ENCODE results near the gene GRIK4. TPM values are rescaled to one million over a fixed set of nuclear protein-coding genes. Genes with fewer than 3 reads are reported as not detected.

GRIK4 gene
- total and polyA plus RNA-seq, 2 of the 4 experiments (the other 2 are of a cell fraction), result 0.18 to 0.38 TPM

- ChIA-PET CTCF (no interaction called here), POLR2A (ENCODE audit: unreplicated experiment) (no interaction called here)
- no peak overlapping the region for H3K18ac ChIP-seq (ENCODE audit: low read depth, low read length)
- TF ChIP-seq, protein P1, sequence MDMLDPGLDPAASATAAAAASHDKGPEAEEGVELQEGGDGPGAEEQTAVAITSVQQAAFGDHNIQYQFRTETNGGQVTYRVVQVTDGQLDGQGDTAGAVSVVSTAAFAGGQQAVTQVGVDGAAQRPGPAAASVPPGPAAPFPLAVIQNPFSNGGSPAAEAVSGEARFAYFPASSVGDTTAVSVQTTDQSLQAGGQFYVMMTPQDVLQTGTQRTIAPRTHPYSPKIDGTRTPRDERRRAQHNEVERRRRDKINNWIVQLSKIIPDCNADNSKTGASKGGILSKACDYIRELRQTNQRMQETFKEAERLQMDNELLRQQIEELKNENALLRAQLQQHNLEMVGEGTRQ (IDR thresholded peaks at IDR 0.05; ENCODE audit: low read depth, low read length), result no peak
- no peak for TF ChIP-seq BHLHE40 (IDR thresholded peaks at IDR 0.05; ENCODE audit: low read depth, low read length)
- TF ChIP-seq, protein P2, sequence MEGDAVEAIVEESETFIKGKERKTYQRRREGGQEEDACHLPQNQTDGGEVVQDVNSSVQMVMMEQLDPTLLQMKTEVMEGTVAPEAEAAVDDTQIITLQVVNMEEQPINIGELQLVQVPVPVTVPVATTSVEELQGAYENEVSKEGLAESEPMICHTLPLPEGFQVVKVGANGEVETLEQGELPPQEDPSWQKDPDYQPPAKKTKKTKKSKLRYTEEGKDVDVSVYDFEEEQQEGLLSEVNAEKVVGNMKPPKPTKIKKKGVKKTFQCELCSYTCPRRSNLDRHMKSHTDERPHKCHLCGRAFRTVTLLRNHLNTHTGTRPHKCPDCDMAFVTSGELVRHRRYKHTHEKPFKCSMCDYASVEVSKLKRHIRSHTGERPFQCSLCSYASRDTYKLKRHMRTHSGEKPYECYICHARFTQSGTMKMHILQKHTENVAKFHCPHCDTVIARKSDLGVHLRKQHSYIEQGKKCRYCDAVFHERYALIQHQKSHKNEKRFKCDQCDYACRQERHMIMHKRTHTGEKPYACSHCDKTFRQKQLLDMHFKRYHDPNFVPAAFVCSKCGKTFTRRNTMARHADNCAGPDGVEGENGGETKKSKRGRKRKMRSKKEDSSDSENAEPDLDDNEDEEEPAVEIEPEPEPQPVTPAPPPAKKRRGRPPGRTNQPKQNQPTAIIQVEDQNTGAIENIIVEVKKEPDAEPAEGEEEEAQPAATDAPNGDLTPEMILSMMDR (conservative IDR thresholded peaks at IDR 0.05; ENCODE audit: low read depth, low read length), result no peak
- no peak for TF ChIP-seq CHD1 (IDR thresholded peaks at IDR 0.05; ENCODE audit: low read depth, low read length)
- no peak for TF ChIP-seq MAZ (IDR thresholded peaks at IDR 0.05; ENCODE audit: borderline replicate concordance, low read depth, low read length)
- TF ChIP-seq CEBPB (IDR thresholded peaks at IDR 0.05; ENCODE audit: low read depth, low read length), result no peak
- TF ChIP-seq POLR2A (IDR thresholded peaks at IDR 0.05; ENCODE audit: low read depth, low read length), result no peak
- TF ChIP-seq RCOR1 (IDR thresholded peaks at IDR 0.05; ENCODE audit: insufficient replicate concordance, low read length), result no peak
- no peak for TF ChIP-seq SMC3 (IDR thresholded peaks at IDR 0.05; ENCODE audit: low read depth, low read length)
- no peak for TF ChIP-seq MXI1 (IDR thresholded peaks at IDR 0.05; ENCODE audit: borderline replicate concordance, low read depth, low read length)
- TF ChIP-seq FOS (IDR thresholded peaks at IDR 0.05; ENCODE audit: low read depth, low read length), result no peak
- TF ChIP-seq NFE2L2 (IDR thresholded peaks at IDR 0.05; ENCODE audit: low read depth, low read length), result no peak
- no peak for TF ChIP-seq RFX5 (IDR thresholded peaks at IDR 0.05; ENCODE audit: low read depth, low read length)
- H3K4me3 ChIP-seq (ENCODE audit: insufficient read depth, low read depth, low read length), result no peak overlapping the region
- no peak overlapping the region for H2AK5ac ChIP-seq (ENCODE audit: low read depth, low read length)
- H3K9me3 ChIP-seq (ENCODE audit: control insufficient read depth, insufficient read depth, low read length), result peaks cover 6% of the 10 kb centered on the region
- 57% methylated on average over 1 of the region's 4 CpGs; no CpG with 5 or more reads in 1 of the 2 experiments for WGBS, 2 experiments (ENCODE audit: extremely low coverage in 2 of 2, insufficient read length in 1 of 2)
- H3K27ac ChIP-seq (ENCODE audit: insufficient read depth, low read length), result no peak overlapping the region
- H2AK9ac ChIP-seq (replicated peaks; ENCODE audit: low read depth, low read length, poor library complexity), result no peak overlapping the region
- peaks cover 11% of the 10 kb centered on the region; the same call in 1 of the 2 replicates for H3K4me1 ChIP-seq (ENCODE audit: control insufficient read depth, insufficient read depth, low read length)
- H3K36me3 ChIP-seq (ENCODE audit: control insufficient read depth, insufficient read depth, low read length), result no peaks in the 10 kb centered on the region
- in situ Hi-C loops (cut with MboI; ENCODE audit: low sequenced_read_pairs) (no loop called here), intact Hi-C loops (cut with micrococcal nuclease) (no loop called here), dilution Hi-C loops (cut with HindIII; ENCODE audit: low sequenced_read_pairs, unreplicated experiment) (no loop called here)
- H2AFZ ChIP-seq (replicated peaks; ENCODE audit: low read length, poor library complexity), result no peak overlapping the region
- H4K91ac ChIP-seq (ENCODE audit: insufficient read depth, low read depth, low read length), result no peak overlapping the region
- H3K9me1 ChIP-seq (ENCODE audit: insufficient read depth, low read length), result peaks cover 9% of the 10 kb centered on the region
- H3K4me2 ChIP-seq (ENCODE audit: low read depth, low read length), result no peak overlapping the region
- peaks cover 8% of the 10 kb centered on the region for H3K27me3 ChIP-seq (ENCODE audit: control insufficient read depth, insufficient read depth, low read length)
- H4K8ac ChIP-seq (ENCODE audit: low read depth in 2 of 2, low read length in 2 of 2), result no peak overlapping the region
- DNase-seq (peak; percentile 28), ATAC-seq (ENCODE audit: low read depth) (no peak)
- H3K79me1 ChIP-seq (ENCODE audit: low read depth in 1 of 2, low read length in 2 of 2), result no peaks in the 10 kb centered on the region
- H4K20me1 ChIP-seq (ENCODE audit: insufficient read depth, low read length), result no peaks in the 10 kb centered on the region
- no TSS peak for BruUV-seq (replicated peaks)
- H3K56ac ChIP-seq (ENCODE audit: extremely low read depth, insufficient read depth, low read length), result no peak overlapping the region
- no peak overlapping the region for H2BK5ac ChIP-seq (ENCODE audit: low read depth, low read length, poor library complexity, severe bottlenecking)
- no peak overlapping the region for H3K14ac ChIP-seq (replicated peaks; ENCODE audit: low read depth, low read length)
- H2BK15ac ChIP-seq (ENCODE audit: low read depth, low read length), result no peak overlapping the region
- no peak overlapping the region for H4K5ac ChIP-seq (ENCODE audit: low read depth, low read length)
- no peak overlapping the region for H2BK120ac ChIP-seq (ENCODE audit: low read depth, low read length)
- no peak overlapping the region for H2BK20ac ChIP-seq (ENCODE audit: low read depth, low read length)
- no peak overlapping the region for H3K4ac ChIP-seq (ENCODE audit: low read depth, low read length)
- no peak overlapping the region for H3K23ac ChIP-seq (ENCODE audit: low read depth, low read length)
- H3K9ac ChIP-seq (ENCODE audit: low read depth, low read length), result no peak overlapping the region
These were observed 195.6 kb downstream of the GRIK4 start for GRCh38 chr11:120707098-120707497.
